OCI-LY3 (cell line): ENCODE measurements around the gene FAM83B.

Source experiments
- H2AFZ ChIP-seq: fragments of 200-600, 300-600 bp; shearing (Covaris generic); 2 replicates; pipeline ENCODE4 v1.6.0; 2014; ENCODE audit warnings: antibody characterized with exemption, low read depth, low read length
- H3K27ac ChIP-seq: fragments of 200-600, 300-600 bp; sonication (generic); 2 replicates; pipeline ENCODE4 v1.5.1; 2014; ENCODE audit warnings: mild to moderate bottlenecking, low read length, moderate library complexity, mixed read lengths
- H3K27me3 ChIP-seq: fragments of 200-600, 300-600 bp; sonication (generic); 2 replicates; pipeline ENCODE4 v1.6.1; 2014; ENCODE audit warnings: low read depth, low read length, mixed read lengths
- H3K36me3 ChIP-seq: fragments of 200-600, 300-600 bp; sonication (generic); replicated peaks from 2 replicates; pipeline ENCODE3; 2014; ENCODE audit warnings: low read depth, low read length, mixed read lengths
- H3K4me1 ChIP-seq: fragments of 300-600, 200-600 bp; sonication (generic); 2 replicates; pipeline ENCODE4 v1.6.1; 2014; ENCODE audit warnings: low read length, mixed read lengths
- H3K4me2 ChIP-seq: fragments of 200-600, 300-600 bp; sonication (generic); 2 replicates; pipeline ENCODE4 v1.6.1; 2014; ENCODE audit warnings: low read length, mixed read lengths
- H3K4me3 ChIP-seq: fragments of 300-600, 200-600 bp; sonication (generic); 2 replicates; pipeline ENCODE4 v1.5.1; 2014; ENCODE audit warnings: antibody characterized with exemption, mild to moderate bottlenecking, low read length, moderate library complexity
- H3K79me2 ChIP-seq: fragments of 300-600, 200-600 bp; shearing (Covaris generic); 2 replicates; pipeline ENCODE4 v1.6.1; 2014; ENCODE audit warnings: mild to moderate bottlenecking, low read length, mixed read lengths
- H3K9ac ChIP-seq: fragments of 300-600, 200-600 bp; shearing (Covaris generic); 2 replicates; pipeline ENCODE4 v1.6.0; 2014; ENCODE audit warnings: mild to moderate bottlenecking, low read length, moderate library complexity
- H3K9me3 ChIP-seq: fragments of 200-600, 300-600 bp; shearing (Covaris generic); 2 replicates; pipeline ENCODE4 v1.6.1; 2014; ENCODE audit warnings: low read length, mixed read lengths; ENCODE audit not compliant: insufficient read depth
- H4K20me1 ChIP-seq: fragments of 200-600, 300-600 bp; sonication (generic); 2 replicates; pipeline ENCODE4 v1.6.1; 2016; ENCODE audit warnings: low read length, mixed read lengths; ENCODE audit not compliant: insufficient read depth
- CTCF ChIP-seq: fragments of 200-600, 300-600 bp; sonication (generic); IDR thresholded peaks from 2 replicates; pipeline ENCODE4 v1.5.1; 2014; ENCODE audit warnings: antibody characterized with exemption, low read length, low read depth
- EZH2phosphoT487 ChIP-seq: fragments of 200-600 bp; shearing (Covaris generic); IDR thresholded peaks from 2 replicates; pipeline ENCODE4 v1.6.1; 2018; ENCODE audit warnings: antibody characterized with exemption, mixed run types, low read depth

FAM83B gene

DNA sequence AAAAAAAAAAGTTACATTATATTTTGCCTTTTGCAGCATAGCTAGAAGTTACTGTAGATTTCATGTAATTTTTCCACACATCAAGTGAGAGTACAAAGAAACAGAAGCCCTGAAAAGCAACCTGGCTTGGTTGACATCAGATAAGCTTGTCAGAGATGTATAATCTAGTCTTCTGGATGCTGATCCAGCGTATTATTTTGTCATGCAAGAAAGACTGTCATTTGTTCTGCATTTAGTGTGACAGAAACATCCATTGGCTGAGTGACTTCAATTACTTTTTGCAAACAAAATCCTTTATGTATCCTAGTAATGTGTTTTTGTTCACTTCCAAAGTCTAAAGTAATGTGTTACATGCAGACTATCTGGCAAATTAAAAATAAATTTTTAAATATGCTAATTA lies 75.3 kb downstream of the FAM83B start:
- no peak overlapping the region for H3K27ac ChIP-seq
- no peaks in the 10 kb centered on the region for H3K9me3 ChIP-seq
- H3K4me2 ChIP-seq = no peak overlapping the region
- H3K27me3 ChIP-seq = no peaks in the 10 kb centered on the region
- H3K36me3 ChIP-seq = no peaks in the 10 kb centered on the region
- H2AFZ ChIP-seq = no peak overlapping the region
- H3K4me1 ChIP-seq = no peaks in the 10 kb centered on the region
- no peak overlapping the region for H3K4me3 ChIP-seq
- TF ChIP-seq CTCF (no peak), EZH2phosphoT487 (no peak)
- no peak overlapping the region for H3K9ac ChIP-seq
- H3K79me2 ChIP-seq = no peaks in the 10 kb centered on the region
- H4K20me1 ChIP-seq = no peaks in the 10 kb centered on the region

GRCh38 chr6:54929245-54929909 lies 82.8 kb downstream of the FAM83B start:
- Histone ChIP-seq H3K9me3 (peaks cover 14% of the 10 kb centered on the region; the same call in 1 of the 2 replicates), H3K4me3 (no peak overlapping the region), H3K4me2 (no peak overlapping the region), H2AFZ (no peak overlapping the region), H3K36me3 (no peaks in the 10 kb centered on the region), H3K9ac (no peak overlapping the region), H3K27me3 (no peaks in the 10 kb centered on the region), H4K20me1 (no peaks in the 10 kb centered on the region), H3K79me2 (no peaks in the 10 kb centered on the region), H3K27ac (no peak overlapping the region), H3K4me1 (peaks cover 2% of the 10 kb centered on the region)
- TF ChIP-seq CTCF = no peak
- no peak for TF ChIP-seq EZH2phosphoT487

DNA sequence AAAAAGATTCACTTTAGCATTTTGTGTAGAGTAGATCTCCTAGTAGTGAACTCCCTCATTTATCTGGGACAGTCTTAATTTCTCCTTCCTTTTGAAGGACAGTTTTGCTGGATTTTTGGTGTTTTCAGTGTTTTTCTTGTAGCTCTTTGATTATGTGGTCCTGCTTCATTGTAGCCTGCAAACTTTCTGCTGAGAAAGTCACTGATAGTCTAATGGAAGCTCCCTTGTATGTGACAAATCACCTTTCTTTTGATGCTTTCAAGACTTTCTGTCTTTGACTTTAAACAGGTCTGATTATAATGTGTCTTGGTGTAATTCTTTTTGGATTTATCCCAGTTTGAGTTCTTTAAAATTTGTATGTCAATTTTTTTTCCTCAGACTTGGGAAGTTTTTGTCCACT lies 86.1 kb downstream of the FAM83B start:
- Histone ChIP-seq H2AFZ (no peak overlapping the region), H3K36me3 (no peaks in the 10 kb centered on the region), H3K4me3 (no peak overlapping the region), H3K9me3 (peaks cover 14% of the 10 kb centered on the region; the same call in 1 of the 2 replicates), H3K4me1 (peaks cover 18% of the 10 kb centered on the region), H3K27ac (no peak overlapping the region), H3K4me2 (no peak overlapping the region), H3K9ac (no peak overlapping the region), H4K20me1 (no peaks in the 10 kb centered on the region), H3K27me3 (no peaks in the 10 kb centered on the region), H3K79me2 (no peaks in the 10 kb centered on the region)
- TF ChIP-seq EZH2phosphoT487 (no peak), CTCF (no peak)

DNA sequence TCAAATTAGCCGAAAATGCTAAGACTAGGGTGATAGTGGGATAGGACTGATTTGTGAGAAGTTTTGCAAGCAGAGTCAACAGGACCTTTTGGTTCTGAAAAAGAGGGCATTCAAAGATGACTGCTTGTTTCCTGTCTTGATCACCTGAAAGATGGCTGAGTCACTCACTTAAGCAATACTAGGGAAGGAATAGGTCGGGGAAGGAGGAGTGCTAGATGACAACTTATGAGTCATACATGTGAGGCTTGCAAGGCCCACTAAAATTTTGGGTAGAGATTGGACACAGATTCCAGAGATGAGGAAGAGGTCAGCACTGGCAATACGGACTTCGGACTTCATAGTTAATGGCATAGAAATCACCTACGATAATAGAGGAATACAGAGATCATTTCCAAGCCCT lies 89.2 kb downstream of the FAM83B start:
- H3K79me2 ChIP-seq = no peaks in the 10 kb centered on the region
- H2AFZ ChIP-seq = 0 out of 2 replicates have a peak overlapping the region, but pooled peaks have one; percentile 17
- H3K4me1 ChIP-seq = peaks cover 18% of the 10 kb centered on the region
- peaks cover 14% of the 10 kb centered on the region; the same call in 1 of the 2 replicates for H3K9me3 ChIP-seq
- no peaks in the 10 kb centered on the region for H3K36me3 ChIP-seq
- 0 out of 2 replicates have a peak overlapping the region, but pooled peaks have one; percentile 13 for H3K27ac ChIP-seq
- H3K4me3 ChIP-seq = no peak overlapping the region
- no peak for TF ChIP-seq CTCF
- no peak for TF ChIP-seq EZH2phosphoT487
- peak overlapping the region; percentile 10; the same call in 1 of the 2 replicates for H3K4me2 ChIP-seq
- H4K20me1 ChIP-seq = no peaks in the 10 kb centered on the region
- H3K27me3 ChIP-seq = no peaks in the 10 kb centered on the region
- H3K9ac ChIP-seq = no peak overlapping the region
